K562 (cell line): ENCODE measurements around the gene ANKS4B. TPM values are rescaled to one million over a fixed set of nuclear protein-coding genes. Genes with fewer than 3 reads are reported as not detected.
A peak's percentile ranks its signal among the peaks of the same experiment; 100 is the strongest.

Experiments used
- ATF7 ChIP-seq: fragments of 450-650 bp; IDR thresholded peaks from 2 replicates; pipeline ENCODE4 v1.7.1; 2014; ENCODE audit warnings: mild to moderate bottlenecking, moderate library complexity
- CREB1 ChIP-seq, 2 experiments: sonication (generic) in 1 of 2; formaldehyde crosslinking in 1 of 2; IDR thresholded peaks; 2 replicates each; pipeline versions ENCODE4 v1.6.1 to v1.8.0; 2012 to 2022; ENCODE audit warnings: inconsistent platforms in 1 of 2, mild to moderate bottlenecking in 1 of 2, missing genetic modification reagents in 1 of 2, moderate library complexity in 1 of 2
- CREM ChIP-seq: IDR thresholded peaks from 2 replicates; pipeline ENCODE4 v1.6.1; 2014; ENCODE audit warnings: antibody characterized with exemption, low read depth
- HLTF ChIP-seq: fragments of 450-650 bp; IDR thresholded peaks from 2 replicates; pipeline ENCODE4 v1.6.1; 2016
- KLF1 ChIP-seq: fragments of 450-650 bp; IDR thresholded peaks from 2 replicates; pipeline ENCODE4 v1.6.1; 2016; ENCODE audit warnings: missing genetic modification characterization, missing compliant biosample characterization
- MGA ChIP-seq: fragments of 450-650 bp; IDR thresholded peaks from 2 replicates; pipeline ENCODE4 v1.6.1; 2016; ENCODE audit warnings: mild to moderate bottlenecking, moderate library complexity
- MTA1 ChIP-seq: fragments of 450-650 bp; IDR thresholded peaks from 2 replicates; pipeline ENCODE4 v1.6.1; 2017; ENCODE audit warnings: borderline replicate concordance
- NCOR1 ChIP-seq: fragments of 450-650 bp; IDR thresholded peaks from 2 replicates; pipeline ENCODE4 v1.6.1; 2016; ENCODE audit warnings: mild to moderate bottlenecking, moderate library complexity
- NONO ChIP-seq, 2 experiments: fragments of 200-400 bp in 1 of 2; fragments of 450-650 bp in 1 of 2; formaldehyde crosslinking in 1 of 2; IDR thresholded peaks; 2 replicates each; pipeline ENCODE4 v1.6.1; 2017; ENCODE audit warnings: low read depth in 2 of 2, mild to moderate bottlenecking in 2 of 2, moderate library complexity in 2 of 2, low read length in 1 of 2
- NR2C2 ChIP-seq, 2 experiments: fragments of 200-800 bp in 1 of 2; sonication (Bioruptor generic) in 1 of 2; sonication (generic) in 1 of 2; formaldehyde crosslinking in 1 of 2; IDR thresholded peaks; 2 replicates each; pipeline versions ENCODE4 v1.6.1 to v1.8.0; 2016 to 2022; ENCODE audit warnings: mild to moderate bottlenecking in 1 of 2, missing compliant biosample characterization in 1 of 2, missing genetic modification characterization in 1 of 2, missing genetic modification reagents in 1 of 2
- POLR2AphosphoS5 ChIP-seq: IDR thresholded peaks from 2 replicates; pipeline ENCODE4 v1.6.1; 2011; ENCODE audit warnings: mild to moderate bottlenecking, low read depth, low read length, moderate library complexity; ENCODE audit not compliant: control insufficient read depth, insufficient read depth
- RBM25 ChIP-seq: fragments of 200-400 bp; formaldehyde crosslinking; IDR thresholded peaks from 2 replicates; pipeline ENCODE4 v1.6.1; 2018; ENCODE audit warnings: low read length, low read depth, moderate library complexity; ENCODE audit not compliant: severe bottlenecking
- SMARCC2 ChIP-seq: fragments of 450-650 bp; IDR thresholded peaks from 2 replicates; pipeline ENCODE4 v1.6.1; 2017; ENCODE audit warnings: antibody characterized with exemption, moderate library complexity, mild to moderate bottlenecking, low read depth
- SMARCE1 ChIP-seq: fragments of 450-650 bp; IDR thresholded peaks from 2 replicates; pipeline ENCODE4 v1.7.1; 2016; ENCODE audit warnings: mild to moderate bottlenecking
- TBP ChIP-seq: optimal IDR thresholded peaks from 2 replicates; pipeline ENCODE3; 2011; ENCODE audit warnings: low read depth, low read length, improper control_type of control experiment
- ZNF584 ChIP-seq: fragments of 200-800 bp; sonication (Bioruptor generic); IDR thresholded peaks from 2 replicates; pipeline ENCODE4 v1.6.1; 2016; ENCODE audit warnings: low read depth, mild to moderate bottlenecking, missing genetic modification characterization, missing compliant biosample characterization
- polyA plus RNA-seq, 8 experiments: library from polyadenylated mRNA; depleted of rRNA in 4 of 8; stranded (reverse) in 5 of 8; unstranded in 3 of 8; fragments of >200 nt; fragmentation: Nextera tagmentation in 2 of 8; fragmentation: Illumina TruSeq in 1 of 8; extraction: Ambion mirVana in 2 of 8; extraction: Trizol in 1 of 8; gene quantifications; 2 replicates each; pipeline versions ENCODE4 v1.2.1 to v1.2.3, GENCODE V29; 2011 to 2014; ENCODE audit warnings: inconsistent platforms in 1 of 8, missing spikeins in 1 of 8
- total RNA-seq, 7 experiments: library from RNA; depleted of rRNA in 6 of 7; stranded (reverse); fragments of >200 nt in 6 of 7; fragmentation: Illumina TruSeq in 2 of 7; extraction: Trizol in 2 of 7; gene quantifications; 2 replicates each; pipeline versions ENCODE4 v1.2.1 to v1.2.3, GENCODE V29; 2011 to 2021; ENCODE audit warnings: low replicate concordance in 1 of 7

Gene ANKS4B
- total and polyA plus RNA-seq, 9 of the 15 experiments (the other 6 are each of a cell fraction or from before 2014, with no cell fraction given), result not detected

GRCh38 chr16:21260870-21261791 lies 27.6 kb downstream of the ANKS4B start (continued):
- peak; percentile 45; the same call in 1 of the 2 replicates for TF ChIP-seq MGA
- TF ChIP-seq SMARCC2, result peak; percentile 83
- peak in 1 of 2 experiments; percentile 47; a peak in 1 of 4 replicates for TF ChIP-seq NONO (IDR thresholded peaks at IDR 0.05; ENCODE audit: low read depth in 2 of 2, low read length in 1 of 2)
- TF ChIP-seq ZNF584 (CRISPR knock-in tag), result 0 out of 2 replicates have a peak, but pooled peaks have one; percentile 68
- TF ChIP-seq KLF1 (tag), result no peak
- TF ChIP-seq MTA1, result no peak
- peak; percentile 98 for TF ChIP-seq NCOR1
- peak; percentile 98 for TF ChIP-seq POLR2AphosphoS5
- no peak for TF ChIP-seq TBP
- TF ChIP-seq NR2C2 (CRISPR knock-in tag; IDR thresholded peaks at IDR 0.05), result no peak
- TF ChIP-seq NR2C2 (tag; IDR thresholded peaks at IDR 0.05), result peak; percentile 73
- peak; percentile 76 for TF ChIP-seq CREB1 (IDR thresholded peaks at IDR 0.05)
- TF ChIP-seq CREB1 (CRISPR knock-in tag; IDR thresholded peaks at IDR 0.05), result no peak
- 0 out of 2 replicates have a peak, but pooled peaks have one; percentile 34 for TF ChIP-seq HLTF
- peak; percentile 75 for TF ChIP-seq CREM
- peak; percentile 30 for TF ChIP-seq RBM25
- peak; percentile 36; the same call in 1 of the 2 replicates for TF ChIP-seq ATF7
- peak; percentile 87 for TF ChIP-seq SMARCE1
